Measurements from ENCODE around the gene SARM1. TPM values are rescaled to one million over a fixed set of nuclear protein-coding genes. Genes with fewer than 3 reads are reported as not detected.
A peak's percentile ranks its signal among the peaks of the same experiment; 100 is the strongest.

SARM1 gene
- total and polyA plus RNA-seq, 9 of the 15 experiments (the other 6 are each of a cell fraction or from before 2014, with no cell fraction given) = 0.04 to 0.55 (median 0.11) TPM; not detected in 2

GRCh38 chr17:28384281-28385036 lies 13.0 kb downstream of the SARM1 start (continued):
- TF ChIP-seq REST (IDR thresholded peaks at IDR 0.05; ENCODE audit: borderline replicate concordance) = 0 out of 2 replicates have a peak, but pooled peaks have one; percentile 20
- TF ChIP-seq REST (CRISPR knock-in tag; IDR thresholded peaks at IDR 0.05; ENCODE audit: low read depth) = no peak
- TF ChIP-seq HCFC1 (IDR thresholded peaks at IDR 0.05; ENCODE audit: low read depth, low read length) = peak; percentile 26; the same call in 1 of the 2 replicates
- 0 out of 2 replicates have a peak, but pooled peaks have one; percentile 11 for TF ChIP-seq VEZF1 (CRISPR knock-in tag; IDR thresholded peaks at IDR 0.05)
- TF ChIP-seq ELF1 (tag; IDR thresholded peaks at IDR 0.05) = peak; percentile 70
- TF ChIP-seq RBBP5 (IDR thresholded peaks at IDR 0.05; ENCODE audit: borderline replicate concordance, insufficient read depth, low read length, poor library complexity, severe bottlenecking) = peak; percentile 38
- peak in 1 of 2 experiments; percentile 19; a peak in 1 of 4 replicates for TF ChIP-seq MAZ (CRISPR knock-in tag; conservative IDR thresholded peaks at IDR 0.05 in 1 of 2, IDR thresholded peaks at IDR 0.05 in 1 of 2)
- TF ChIP-seq SIN3B (IDR thresholded peaks at IDR 0.05; ENCODE audit: low read depth) = no peak
- TF ChIP-seq ZNF695 (CRISPR knock-in tag; IDR thresholded peaks at IDR 0.05) = no peak
- peak; percentile 19; the same call in 1 of the 2 replicates for TF ChIP-seq CHD2 (IDR thresholded peaks at IDR 0.05; ENCODE audit: low read depth, low read length)
- peak; percentile 72 for TF ChIP-seq CREM (IDR thresholded peaks at IDR 0.05; ENCODE audit: low read depth)
- TF ChIP-seq DMBX1 (CRISPR knock-in tag; IDR thresholded peaks at IDR 0.05; ENCODE audit: borderline replicate concordance) = no peak
- no peak for TF ChIP-seq ZNF592 (IDR thresholded peaks at IDR 0.05)

Measured in K562 (cell line).